Ovary (tissue), 9 donors: ENCODE results near the gene KLHL1. TPM values are rescaled to one million over a fixed set of nuclear protein-coding genes. Genes with fewer than 3 reads are reported as not detected.

Source experiments
- DNase-seq, 5 donors: peaks; one replicate each; pipeline ENCODE4 v3.0.0-alpha.2; 2019 to 2020
- H3K27ac ChIP-seq, 2 donors: fragments of 200-600 bp; one replicate each; pipeline versions ENCODE4 v1.5.1 to v1.8.0; 2019 to 2022
- H3K27me3 ChIP-seq: fragments of 200-600 bp; one replicate; pipeline ENCODE4 v1.8.0; 2022
- H3K36me3 ChIP-seq: fragments of 200-600 bp; sonication (generic); one replicate; pipeline ENCODE4 v1.5.1; 2019
- H3K4me1 ChIP-seq: one replicate; pipeline ENCODE4 v1.8.1; 2013; ENCODE audit warnings: mild to moderate bottlenecking, moderate library complexity; ENCODE audit not compliant: insufficient read depth
- H3K4me3 ChIP-seq: fragments of 200-600 bp; sonication (generic); one replicate; pipeline ENCODE4 v1.5.1; 2017
- H3K9me3 ChIP-seq, 2 donors: fragments of 200-600 bp in 1 of 2; sonication (generic) in 1 of 2; one replicate each; pipeline versions ENCODE4 v1.5.1 to v1.8.1; 2013 to 2019; ENCODE audit warnings: mild to moderate bottlenecking in 1 of 2, moderate library complexity in 1 of 2
- CTCF ChIP-seq, 3 donors: fragments of 450-650 bp in 2 of 3; fragments of 200-600 bp in 1 of 3; IDR thresholded peaks; one replicate each; pipeline versions ENCODE4 v1.5.1 to v1.8.0; 2016 to 2022; ENCODE audit warnings: antibody characterized with exemption in 3 of 3, mild to moderate bottlenecking in 1 of 3
- EP300 ChIP-seq: sonication (generic); formaldehyde crosslinking; IDR thresholded peaks from one replicate; pipeline ENCODE4 v1.6.1; 2017; ENCODE audit warnings: antibody characterized with exemption
- POLR2A ChIP-seq: fragments of 450-650 bp; IDR thresholded peaks from one replicate; pipeline ENCODE4 v1.6.1; 2017; ENCODE audit warnings: antibody characterized with exemption, mild to moderate bottlenecking, moderate library complexity
- WGBS, 3 donors: extraction: QIAGEN DNeasy Blood & Tissue Kit in 1 of 3; methylation state at CpG; one replicate each; pipeline versions ENCODE4 v1.1.5 to v1.1.7; 2013 to 2017; 5-methylcytosine and 5-hydroxymethylcytosine counted together
- intact Hi-C, 4 donors: fragments of 100-400 bp; cut with DNase I; formaldehyde crosslinking; loops; one replicate each; pipeline versions ENCODE4 v1.11.0 to v1.15.1; 2022 to 2023
- polyA plus RNA-seq, 2 donors: library from polyadenylated mRNA; stranded (reverse); fragments of 200-250 nt in 1 of 2; fragments of 350-450 nt in 1 of 2; fragmentation: Illumina TruSeq in 1 of 2; extraction: RNeasy Lipid Tissue Mini Kit (QIAGEN cat#74804) in 1 of 2; gene quantifications; one replicate each; pipeline ENCODE4 v1.2.3, GENCODE V29; 2013 to 2014
- total RNA-seq, 7 donors: library from RNA; depleted of rRNA in 2 of 7; stranded (reverse); fragments of >200 nt in 2 of 7; fragmentation: NEBNext Ultra II Directional in 3 of 7; extraction: Animal tissue kit (Norgen Biotek cat#: 25700) in 3 of 7; gene quantifications; one replicate each; pipeline versions ENCODE4 v1.1.0 to v1.2.4, GENCODE V29; 2016 to 2023
- donor health status: DM: no; HTN: no; CAD: no; lungs with moderate emphysema.
- donor health status: DM: no; HTN: no; CAD: no.
- donor health status: Bipolar disorder and iron deficiency.
- donor health status: DM: yes; HTN: yes; CAD: no.
- donor health status: DM: no; HTN: no; CAD: no.
- donor health status: DM: yes; HTN: yes; CAD: no.

The KLHL1 gene
- total and polyA plus RNA-seq, 9 donors: not detected

- no peak overlapping the region for H3K4me3 ChIP-seq
- no peaks in the 10 kb centered on the region for H3K36me3 ChIP-seq
- H3K4me1 ChIP-seq: no peaks in the 10 kb centered on the region
- WGBS, 3 donors: 19 to 30% (median 24%) methylated on average over 1 of the region's 1 CpG
- H3K9me3 ChIP-seq: no peaks in the 10 kb centered on the region
- no peak overlapping the region for H3K27ac ChIP-seq
- intact Hi-C loops: no loop called here
- DNase-seq: no peak
- H3K27me3 ChIP-seq: no peaks in the 10 kb centered on the region
- TF ChIP-seq CTCF (IDR thresholded peaks at IDR 0.05): no peak
- TF ChIP-seq EP300: no peak
- TF ChIP-seq POLR2A: no peak
Observed at GRCh38 chr13:69704311-69704710, 403.9 kb downstream of the KLHL1 start.

GRCh38 chr13:69690999-69691398 is 417.3 kb downstream of the KLHL1 start:
- intact Hi-C loops: no loop called here
- no peaks in the 10 kb centered on the region for H3K9me3 ChIP-seq
- H3K4me1 ChIP-seq: no peaks in the 10 kb centered on the region
- TF ChIP-seq POLR2A (no peak), CTCF (IDR thresholded peaks at IDR 0.05) (no peak), EP300 (no peak)
- H3K27me3 ChIP-seq: no peaks in the 10 kb centered on the region
- no peaks in the 10 kb centered on the region for H3K36me3 ChIP-seq
- no peak overlapping the region for H3K4me3 ChIP-seq
- no peak overlapping the region for H3K27ac ChIP-seq
- no peak for DNase-seq
- WGBS, 3 donors: 36 to 71% (median 41%) methylated on average over 3 of the region's 3 CpGs

- no peak for DNase-seq
- Histone ChIP-seq H3K4me3 (no peak overlapping the region), H3K4me1 (no peaks in the 10 kb centered on the region), H3K27ac (no peak overlapping the region), H3K36me3 (no peaks in the 10 kb centered on the region), H3K27me3 (no peaks in the 10 kb centered on the region), H3K9me3 (no peaks in the 10 kb centered on the region)
- intact Hi-C loops: no loop called here
- WGBS, 3 donors: 45 to 65% (median 47%) methylated on average over 3 of the region's 3 CpGs
- TF ChIP-seq CTCF (IDR thresholded peaks at IDR 0.05) (no peak), EP300 (no peak), POLR2A (no peak)
Observed at GRCh38 chr13:69683921-69684686, 424.1 kb downstream of the KLHL1 start.

- intact Hi-C loops: no loop called here
- Histone ChIP-seq H3K36me3 (no peaks in the 10 kb centered on the region), H3K4me1 (no peaks in the 10 kb centered on the region), H3K27ac (no peak overlapping the region), H3K27me3 (no peaks in the 10 kb centered on the region), H3K9me3 (no peaks in the 10 kb centered on the region), H3K4me3 (no peak overlapping the region)
- 26 to 29% (median 27%) methylated on average over 3 of the region's 3 CpGs for WGBS, 3 donors
- no peak for DNase-seq
- TF ChIP-seq POLR2A (no peak), EP300 (no peak), CTCF (IDR thresholded peaks at IDR 0.05) (no peak)
Observed at GRCh38 chr13:69681722-69682121, 426.5 kb downstream of the KLHL1 start.
